GM13976 (cell line): ENCODE data around the gene CTNS.

Source experiments
- DNase-seq: peaks from one replicate; pipeline ENCODE4 v3.0.0; 2012; ENCODE audit warnings: low spot score
- CTCF ChIP-seq: IDR thresholded peaks from 2 replicates; pipeline ENCODE4 v1.5.1; 2012; ENCODE audit warnings: borderline replicate concordance, mild to moderate bottlenecking; ENCODE audit not compliant: insufficient read depth; ENCODE audit errors: extremely low read depth, missing control alignments, control extremely low read depth
- in situ Hi-C: fragments of 300-500 bp; cut with MboI; formaldehyde crosslinking; loops from one replicate; pipeline ENCODE4 v1.12.0; 2022; ENCODE audit warnings: low sequenced_read_pairs, mixed read lengths, inconsistent platforms; ENCODE audit not compliant: unreplicated experiment

Gene CTNS

DNA sequence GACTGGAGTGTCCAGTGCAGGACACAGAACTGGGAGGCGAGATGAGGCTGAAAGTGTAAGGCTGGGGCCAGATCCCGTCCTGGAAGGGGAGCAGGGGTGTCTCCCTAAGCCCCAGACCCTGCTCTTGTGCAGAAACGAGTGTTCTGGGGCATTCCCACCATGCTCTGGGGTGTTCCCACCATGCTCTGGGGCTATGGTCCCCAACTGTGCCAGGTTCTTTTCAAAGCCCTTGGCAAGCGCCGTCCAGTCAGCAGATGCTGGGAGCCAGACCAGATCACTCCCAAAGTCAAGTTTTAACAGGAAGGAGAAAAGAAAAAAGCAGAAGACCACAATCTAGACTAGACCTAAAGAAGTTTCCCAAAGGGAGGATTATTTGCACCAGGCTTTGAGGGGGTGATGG lies 29.3 kb downstream of the CTNS start:
- no peak for DNase-seq
- no peak for TF ChIP-seq CTCF
- in situ Hi-C loops = no loop called here

DNA sequence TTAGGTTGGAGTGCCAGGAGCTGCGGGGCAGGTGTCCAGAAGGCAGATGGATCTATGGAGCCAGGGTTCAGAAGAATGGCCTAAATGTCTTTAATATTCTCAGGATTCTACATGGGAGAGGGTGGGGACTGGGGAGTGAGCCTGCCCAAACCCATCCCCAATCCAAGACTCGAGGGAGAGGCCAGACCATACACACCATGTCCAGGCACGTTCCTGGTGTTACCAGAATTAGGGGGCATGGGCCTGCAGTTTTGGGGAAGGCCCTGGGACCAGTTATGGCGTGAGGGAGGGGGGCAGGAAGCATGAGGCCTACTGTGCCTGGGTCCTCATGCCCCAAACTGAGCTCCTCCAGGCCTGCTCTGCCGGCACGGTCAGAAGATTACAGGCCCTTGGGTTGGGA lies 30.0 kb downstream of the CTNS start:
- TF ChIP-seq CTCF = no peak
- in situ Hi-C loops = no loop called here
- no peak for DNase-seq

DNA sequence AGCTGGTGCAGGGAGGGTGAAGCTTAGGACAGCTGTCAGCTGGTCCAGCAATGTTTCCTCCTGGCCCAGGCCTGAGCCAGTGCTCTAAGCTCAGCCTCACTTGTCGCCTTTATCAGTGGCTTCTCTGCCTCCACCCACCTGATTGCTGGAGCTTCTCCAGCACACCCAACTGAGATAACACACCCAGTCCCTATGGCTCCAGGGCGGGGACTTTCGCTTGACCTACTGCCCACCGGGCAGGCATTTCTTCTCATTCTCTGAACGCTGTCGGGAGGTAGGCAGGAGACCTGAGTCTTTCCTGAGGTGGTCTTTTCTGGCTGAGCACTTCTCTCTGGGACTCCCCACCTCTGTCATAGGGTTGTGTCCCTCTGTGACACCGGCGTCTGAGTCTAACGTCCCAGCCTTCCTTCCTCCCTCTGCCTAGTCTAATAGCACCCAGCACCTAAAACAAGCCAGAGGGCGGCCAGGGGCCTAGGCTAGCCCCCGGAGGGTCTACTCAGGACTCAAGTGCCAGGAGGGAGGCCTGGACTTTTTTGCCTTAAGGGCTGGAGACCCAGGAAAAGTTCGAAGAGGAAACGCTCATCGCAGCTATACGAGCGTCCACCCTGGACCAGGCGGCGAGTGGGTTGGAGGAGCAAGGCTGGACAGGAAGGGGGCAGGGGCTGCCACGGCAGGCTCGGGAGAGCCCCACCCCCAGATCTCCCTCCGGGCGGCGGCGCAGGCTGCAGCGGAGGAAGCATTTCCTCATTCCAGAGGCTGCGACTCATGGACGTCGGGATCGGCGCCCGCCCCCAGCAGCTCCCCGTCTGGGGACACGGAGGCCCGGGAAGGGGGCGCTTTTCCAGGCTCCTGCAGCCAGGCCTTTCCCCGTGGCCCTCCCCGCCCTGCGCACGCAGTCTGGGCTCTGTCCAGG lies 31.1 kb downstream of the CTNS start:
- TF ChIP-seq CTCF = no peak
- no peak for DNase-seq
- in situ Hi-C loops = no loop called here

DNA sequence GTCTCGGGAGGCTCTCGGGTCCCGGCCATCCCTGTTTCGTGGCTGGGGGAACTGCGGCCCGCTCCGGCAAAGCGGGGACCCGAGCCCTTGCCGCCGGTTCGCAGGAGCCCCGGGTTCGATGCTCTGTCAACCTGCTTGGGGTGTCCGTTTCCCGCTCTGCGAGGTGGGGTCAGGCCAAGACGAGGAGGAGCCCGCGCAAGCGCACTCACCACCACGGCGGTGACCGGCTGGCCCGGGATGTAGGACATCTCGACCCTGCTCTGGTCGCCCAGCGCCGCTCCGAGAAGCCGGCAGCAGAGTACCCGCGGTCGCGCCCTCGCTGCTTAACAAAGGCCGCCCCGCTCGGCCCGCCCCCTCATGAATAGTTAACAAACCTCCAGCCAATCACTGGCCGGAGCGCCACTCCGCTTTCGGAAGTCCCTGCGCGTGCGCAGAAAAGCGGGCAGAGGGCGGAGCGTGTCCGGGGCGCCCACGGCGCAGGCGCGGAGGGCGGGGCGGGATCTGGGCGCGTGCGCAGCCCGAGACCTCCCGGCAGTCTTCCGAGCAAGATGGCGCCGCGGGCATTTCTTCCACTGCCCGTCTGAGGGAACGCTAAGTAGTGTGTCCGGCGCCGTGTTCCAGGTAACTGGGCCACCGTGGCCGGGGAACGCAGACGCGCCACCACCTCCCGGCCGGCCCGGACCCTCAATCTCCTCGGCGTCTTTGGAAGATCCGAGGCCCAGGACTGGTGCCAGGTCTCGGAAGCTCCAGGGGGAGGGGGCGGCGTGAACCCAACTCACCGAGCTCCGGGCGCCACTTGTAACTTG lies 31.9 kb downstream of the CTNS start, which contains the start of the genes EMC6 and TAX1BP3:
TSS of gene EMC6 (plus strand) at position 534 of the 806 bp plus-strand sequence. CDS start 335 bp downstream, outside the sequence.
TSS of gene TAX1BP3 (minus strand) at position 300 of the 806 bp plus-strand sequence. CDS start at position 248, 52 bp downstream.
- no peak for TF ChIP-seq CTCF
- in situ Hi-C loops = no loop called here
- peak; percentile 100 for DNase-seq

GRCh38 chr17:3669085-3669347 lies 32.5 kb downstream of the CTNS start:
- in situ Hi-C loops = no loop called here
- no peak for DNase-seq
- TF ChIP-seq CTCF = no peak

DNA sequence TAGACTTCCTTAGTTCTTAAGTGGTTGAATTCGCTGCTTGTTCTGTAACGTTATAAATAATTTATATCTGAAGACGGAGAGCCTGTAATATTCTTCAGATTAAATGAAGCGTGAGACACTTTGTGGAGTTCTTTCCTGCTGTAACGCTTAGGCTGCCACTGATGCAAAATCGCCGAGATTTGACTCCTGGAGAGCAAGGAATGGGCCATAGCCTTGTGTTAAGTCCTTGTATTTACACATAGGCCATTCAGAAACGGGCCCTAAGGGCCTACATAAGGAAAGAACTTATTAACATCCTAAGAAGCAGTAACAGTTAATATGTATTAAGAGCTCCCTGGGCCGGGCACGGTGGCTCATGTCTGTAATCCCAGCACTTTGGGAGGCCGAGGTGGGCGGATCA lies 33.0 kb downstream of the CTNS start:
- DNase-seq = no peak
- in situ Hi-C loops = no loop called here
- TF ChIP-seq CTCF = no peak
